Stimulated activated CD8-positive, alpha-beta memory T cell treated with anti-CD3 and anti-CD28 coated beads, Interleukin-4, amount 100 ng/mL, for 1 hour (primary cell): ENCODE results near the gene SNAP25.

Experiments
- DNase-seq, 2 donors: peaks; one replicate each; pipeline ENCODE4 v3.0.0-alpha.2; 2020; ENCODE audit warnings: low read depth in 2 of 2, low spot score in 1 of 2

SNAP25 gene

GRCh38 chr20:10218536-10219451 is at the start of gene SNAP25:
Gene SNAP25 (plus strand): TSS chr20:10218830. CDS start chr20:10275492, 56,662 bp downstream.
- no peak for DNase-seq

GRCh38 chr20:10169752-10170151 is 48.9 kb upstream of the SNAP25 start:
- no peak for DNase-seq

GRCh38 chr20:10170261-10170660 is 48.4 kb upstream of the SNAP25 start:
- no peak for DNase-seq

- DNase-seq: no peak
Measured at GRCh38 chr20:10171864-10172751, 46.5 kb upstream of the SNAP25 start.

- no peak for DNase-seq
Measured at GRCh38 chr20:10172998-10173655, 45.5 kb upstream of the SNAP25 start.

- DNase-seq: no peak
Measured at GRCh38 chr20:10174400-10174799, 44.2 kb upstream of the SNAP25 start.

GRCh38 chr20:10177326-10177725 is 41.3 kb upstream of the SNAP25 start:
- no peak for DNase-seq

GRCh38 chr20:10178091-10178490 is 40.5 kb upstream of the SNAP25 start:
- DNase-seq: no peak

GRCh38 chr20:10178727-10179313 is 39.8 kb upstream of the SNAP25 start:
- no peak for DNase-seq

GRCh38 chr20:10179574-10180298 is 38.9 kb upstream of the SNAP25 start:
- DNase-seq: no peak

- DNase-seq: no peak
Measured at GRCh38 chr20:10180651-10181235, 37.9 kb upstream of the SNAP25 start.

- no peak for DNase-seq
Measured at GRCh38 chr20:10185741-10186558, 32.7 kb upstream of the SNAP25 start.

- no peak for DNase-seq
Measured at GRCh38 chr20:10190456-10190855, 28.2 kb upstream of the SNAP25 start.

- DNase-seq: no peak
Measured at GRCh38 chr20:10192171-10192570, 26.5 kb upstream of the SNAP25 start.

GRCh38 chr20:10194166-10194565 is 24.5 kb upstream of the SNAP25 start:
- no peak for DNase-seq

GRCh38 chr20:10200330-10200729 is 18.3 kb upstream of the SNAP25 start:
- DNase-seq: no peak

- no peak for DNase-seq
Measured at GRCh38 chr20:10201321-10201870, 17.2 kb upstream of the SNAP25 start.

- DNase-seq: no peak
Measured at GRCh38 chr20:10209091-10209490, 9.5 kb upstream of the SNAP25 start.

GRCh38 chr20:10213526-10213925 is 5.1 kb upstream of the SNAP25 start:
- DNase-seq: no peak
